ENCODE data around the gene ELFN1.
A peak's percentile ranks its signal among the peaks of the same experiment; 100 is the strongest.

The ELFN1 gene

GRCh38 chr7:1643270-1644092, 26.6 kb upstream of the ELFN1 start:
- H3K4me1 Mint-ChIP-seq, result peaks cover 58% of the 10 kb centered on the region
- TF ChIP-seq CTCF (IDR thresholded peaks at IDR 0.05), result no peak
- no peak for DNase-seq

GRCh38 chr7:1644341-1645070, 25.6 kb upstream of the ELFN1 start:
- no peak for TF ChIP-seq CTCF (IDR thresholded peaks at IDR 0.05)
- H3K4me1 Mint-ChIP-seq, result peaks cover 61% of the 10 kb centered on the region
- no peaks in the 10 kb centered on the region for H3K9me3 Mint-ChIP-seq
- no peak for DNase-seq
- no peaks in the 10 kb centered on the region for H3K36me3 Mint-ChIP-seq (ENCODE audit: low read depth)
- H3K27me3 Mint-ChIP-seq (ENCODE audit: low read depth, poor library complexity), result peaks cover 13% of the 10 kb centered on the region
- H3K4me3 Mint-ChIP-seq, result no peak overlapping the region
- no peak overlapping the region for H3K27ac Mint-ChIP-seq

More at GRCh38 chr7:1643270-1644092, 26.6 kb upstream of the ELFN1 start:
- Mint-ChIP-seq H3K9me3 (no peaks in the 10 kb centered on the region), H3K36me3 (ENCODE audit: low read depth) (no peaks in the 10 kb centered on the region), H3K4me3 (peak overlapping the region; percentile 31), H3K27me3 (ENCODE audit: low read depth, poor library complexity) (peaks cover 6% of the 10 kb centered on the region), H3K27ac (no peak overlapping the region)

GRCh38 chr7:1645071-1645409, 25.0 kb upstream of the ELFN1 start:
- no peak for DNase-seq
- Mint-ChIP-seq H3K9me3 (no peaks in the 10 kb centered on the region), H3K36me3 (ENCODE audit: low read depth) (no peaks in the 10 kb centered on the region), H3K27me3 (ENCODE audit: low read depth, poor library complexity) (peaks cover 9% of the 10 kb centered on the region), H3K4me3 (no peak overlapping the region), H3K4me1 (peaks cover 61% of the 10 kb centered on the region), H3K27ac (no peak overlapping the region)
- TF ChIP-seq CTCF (IDR thresholded peaks at IDR 0.05), result no peak

- Mint-ChIP-seq H3K27me3 (ENCODE audit: low read depth, poor library complexity) (peaks cover 9% of the 10 kb centered on the region), H3K4me1 (peaks cover 58% of the 10 kb centered on the region), H3K27ac (no peak overlapping the region), H3K4me3 (no peak overlapping the region), H3K36me3 (ENCODE audit: low read depth) (no peaks in the 10 kb centered on the region), H3K9me3 (no peaks in the 10 kb centered on the region)
- TF ChIP-seq CTCF (IDR thresholded peaks at IDR 0.05), result no peak
- no peak for DNase-seq
Observed at GRCh38 chr7:1645476-1645875, 24.6 kb upstream of the ELFN1 start.

GRCh38 chr7:1646391-1646790, 23.7 kb upstream of the ELFN1 start:
- H3K9me3 Mint-ChIP-seq, result no peaks in the 10 kb centered on the region
- no peak overlapping the region for H3K4me3 Mint-ChIP-seq
- no peaks in the 10 kb centered on the region for H3K36me3 Mint-ChIP-seq (ENCODE audit: low read depth)
- no peak for DNase-seq
- peaks cover 57% of the 10 kb centered on the region for H3K4me1 Mint-ChIP-seq
- no peak for TF ChIP-seq CTCF (IDR thresholded peaks at IDR 0.05)
- H3K27ac Mint-ChIP-seq, result no peak overlapping the region
- H3K27me3 Mint-ChIP-seq (ENCODE audit: low read depth, poor library complexity), result peaks cover 9% of the 10 kb centered on the region
